VCaP (cell line): ENCODE measurements around the gene REEP5.

Experiments
- H3K27ac ChIP-seq: fragments of 450-650 bp; 2 replicates; pipeline ENCODE4 v1.5.1; 2017
- CTCF ChIP-seq: fragments of 450-650 bp; conservative IDR thresholded peaks from 2 replicates; pipeline ENCODE4 v1.5.1; 2017; ENCODE audit warnings: mild to moderate bottlenecking, moderate library complexity

Gene REEP5

GRCh38 chr5:112940670-112941069 lies 18.6 kb upstream of the REEP5 start:
- no peak for TF ChIP-seq CTCF
- no peak overlapping the region for H3K27ac ChIP-seq

- H3K27ac ChIP-seq: no peak overlapping the region
- TF ChIP-seq CTCF: no peak
Observed at GRCh38 chr5:112938286-112938685, 16.3 kb upstream of the REEP5 start.

GRCh38 chr5:112935675-112936074 lies 13.6 kb upstream of the REEP5 start:
- no peak for TF ChIP-seq CTCF
- no peak overlapping the region for H3K27ac ChIP-seq

- no peak overlapping the region for H3K27ac ChIP-seq
- TF ChIP-seq CTCF: no peak
Observed at GRCh38 chr5:112934366-112934663, 12.3 kb upstream of the REEP5 start.

- H3K27ac ChIP-seq: no peak overlapping the region
- TF ChIP-seq CTCF: no peak
Observed at GRCh38 chr5:112933651-112934365, 11.8 kb upstream of the REEP5 start.

GRCh38 chr5:112933105-112933504 lies 11.1 kb upstream of the REEP5 start:
- no peak for TF ChIP-seq CTCF
- no peak overlapping the region for H3K27ac ChIP-seq

- no peak overlapping the region for H3K27ac ChIP-seq
- TF ChIP-seq CTCF: no peak
Observed at GRCh38 chr5:112931473-112931872, 9.4 kb upstream of the REEP5 start.

GRCh38 chr5:112930082-112930344 lies 8.0 kb upstream of the REEP5 start:
- TF ChIP-seq CTCF: no peak
- H3K27ac ChIP-seq: no peak overlapping the region
